ENCODE data around the gene PAH. TPM values are rescaled to one million over a fixed set of nuclear protein-coding genes. Genes with fewer than 3 reads are reported as not detected.

The PAH gene
- total RNA-seq, 4 donors from 2014 or later, result 1.5 TPM; not detected in 3

GRCh38 chr12:102797528-102797927 is 119.5 kb downstream of the PAH start:
- Histone ChIP-seq H3K9me3 (no peaks in the 10 kb centered on the region), H3K4me3 (no peak overlapping the region), H3K27ac (no peak overlapping the region), H3K27me3 (no peaks in the 10 kb centered on the region), H3K36me3 (no peaks in the 10 kb centered on the region), H3K4me1 (no peaks in the 10 kb centered on the region)
- WGBS, 2 donors, result 44 to 51% methylated on average over 5 of the region's 5 CpGs
- DNase-seq (ENCODE audit: low spot score in 2 of 2), result no peak
- no peak for TF ChIP-seq POLR2A (IDR thresholded peaks at IDR 0.05)
- TF ChIP-seq CTCF (IDR thresholded peaks at IDR 0.05), result no peak
- no peak for TF ChIP-seq EP300 (IDR thresholded peaks at IDR 0.05)

- no peak overlapping the region for H3K4me3 ChIP-seq
- no peaks in the 10 kb centered on the region for H3K9me3 ChIP-seq
- no peaks in the 10 kb centered on the region for H3K27me3 ChIP-seq
- TF ChIP-seq EP300 (IDR thresholded peaks at IDR 0.05), result no peak
- no peak for TF ChIP-seq POLR2A (IDR thresholded peaks at IDR 0.05)
- no peak for TF ChIP-seq CTCF (IDR thresholded peaks at IDR 0.05)
- no peak for DNase-seq (ENCODE audit: low spot score in 2 of 2)
- no peaks in the 10 kb centered on the region for H3K4me1 ChIP-seq
- H3K27ac ChIP-seq, result no peak overlapping the region
- 55 to 61% methylated on average over 7 of the region's 7 CpGs for WGBS, 2 donors
- no peaks in the 10 kb centered on the region for H3K36me3 ChIP-seq
Measured at GRCh38 chr12:102793921-102794320, 123.1 kb downstream of the PAH start.

Other genes starting within 250 kb of the PAH start
- gene ASCL1, start 40.4 kb upstream of the PAH start, total RNA-seq, result 1 to 10 TPM in 1 of 4 donors, not detected in 3; 1.6 TPM